ENCODE results near the gene PGPEP1. TPM values are rescaled to one million over a fixed set of nuclear protein-coding genes. Genes with fewer than 3 reads are reported as not detected.

Gene PGPEP1
- total and polyA plus RNA-seq, 10 of the 15 experiments (the other 5 are each of a cell fraction or from before 2014, with no cell fraction given) = 13.8 to 39.4 (median 17.0) TPM

DNA sequence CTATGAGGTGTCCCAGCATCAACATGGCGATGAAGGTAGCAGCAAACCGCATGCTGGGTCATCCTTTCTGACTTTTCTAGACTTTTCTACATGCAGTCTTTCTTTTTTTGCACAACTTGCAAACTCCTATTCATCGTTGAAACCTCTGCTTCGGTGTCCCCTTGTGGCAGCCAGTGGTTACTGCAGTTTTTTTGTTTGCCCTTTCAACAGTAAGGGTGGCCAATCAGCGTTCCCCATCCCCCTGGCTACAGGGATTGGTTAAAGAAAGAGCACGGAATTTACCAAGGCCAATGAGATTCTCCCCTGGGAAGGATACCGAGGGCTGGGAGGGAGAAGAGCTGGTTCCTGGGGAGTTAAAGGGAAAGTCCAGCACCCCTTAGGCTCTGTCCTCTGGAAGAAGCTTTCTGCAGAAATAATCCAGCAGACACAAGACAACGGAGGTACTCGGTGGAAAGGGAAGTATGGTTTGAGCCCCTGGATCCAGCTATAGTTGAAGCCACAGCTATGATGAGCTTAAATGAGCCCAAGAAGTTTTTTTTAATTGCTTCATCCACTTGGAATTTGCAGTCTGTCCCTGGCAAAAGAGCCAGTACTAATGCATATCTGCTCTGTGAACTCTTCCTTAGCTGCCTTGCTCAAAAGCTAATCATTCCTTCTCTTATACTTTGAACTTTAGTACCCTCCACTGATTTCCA, 11.9 kb upstream of the PGPEP1 start (continued):
- TF ChIP-seq, protein P1, sequence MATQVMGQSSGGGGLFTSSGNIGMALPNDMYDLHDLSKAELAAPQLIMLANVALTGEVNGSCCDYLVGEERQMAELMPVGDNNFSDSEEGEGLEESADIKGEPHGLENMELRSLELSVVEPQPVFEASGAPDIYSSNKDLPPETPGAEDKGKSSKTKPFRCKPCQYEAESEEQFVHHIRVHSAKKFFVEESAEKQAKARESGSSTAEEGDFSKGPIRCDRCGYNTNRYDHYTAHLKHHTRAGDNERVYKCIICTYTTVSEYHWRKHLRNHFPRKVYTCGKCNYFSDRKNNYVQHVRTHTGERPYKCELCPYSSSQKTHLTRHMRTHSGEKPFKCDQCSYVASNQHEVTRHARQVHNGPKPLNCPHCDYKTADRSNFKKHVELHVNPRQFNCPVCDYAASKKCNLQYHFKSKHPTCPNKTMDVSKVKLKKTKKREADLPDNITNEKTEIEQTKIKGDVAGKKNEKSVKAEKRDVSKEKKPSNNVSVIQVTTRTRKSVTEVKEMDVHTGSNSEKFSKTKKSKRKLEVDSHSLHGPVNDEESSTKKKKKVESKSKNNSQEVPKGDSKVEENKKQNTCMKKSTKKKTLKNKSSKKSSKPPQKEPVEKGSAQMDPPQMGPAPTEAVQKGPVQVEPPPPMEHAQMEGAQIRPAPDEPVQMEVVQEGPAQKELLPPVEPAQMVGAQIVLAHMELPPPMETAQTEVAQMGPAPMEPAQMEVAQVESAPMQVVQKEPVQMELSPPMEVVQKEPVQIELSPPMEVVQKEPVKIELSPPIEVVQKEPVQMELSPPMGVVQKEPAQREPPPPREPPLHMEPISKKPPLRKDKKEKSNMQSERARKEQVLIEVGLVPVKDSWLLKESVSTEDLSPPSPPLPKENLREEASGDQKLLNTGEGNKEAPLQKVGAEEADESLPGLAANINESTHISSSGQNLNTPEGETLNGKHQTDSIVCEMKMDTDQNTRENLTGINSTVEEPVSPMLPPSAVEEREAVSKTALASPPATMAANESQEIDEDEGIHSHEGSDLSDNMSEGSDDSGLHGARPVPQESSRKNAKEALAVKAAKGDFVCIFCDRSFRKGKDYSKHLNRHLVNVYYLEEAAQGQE (IDR thresholded peaks at IDR 0.05; ENCODE audit: low read depth, low read length) = no peak
- peak; percentile 22; the same call in 1 of the 2 replicates for TF ChIP-seq HCFC1 (IDR thresholded peaks at IDR 0.05; ENCODE audit: low read length)
- no peak for TF ChIP-seq NR2F1 (conservative IDR thresholded peaks at IDR 0.05)
- TF ChIP-seq, protein P2, sequence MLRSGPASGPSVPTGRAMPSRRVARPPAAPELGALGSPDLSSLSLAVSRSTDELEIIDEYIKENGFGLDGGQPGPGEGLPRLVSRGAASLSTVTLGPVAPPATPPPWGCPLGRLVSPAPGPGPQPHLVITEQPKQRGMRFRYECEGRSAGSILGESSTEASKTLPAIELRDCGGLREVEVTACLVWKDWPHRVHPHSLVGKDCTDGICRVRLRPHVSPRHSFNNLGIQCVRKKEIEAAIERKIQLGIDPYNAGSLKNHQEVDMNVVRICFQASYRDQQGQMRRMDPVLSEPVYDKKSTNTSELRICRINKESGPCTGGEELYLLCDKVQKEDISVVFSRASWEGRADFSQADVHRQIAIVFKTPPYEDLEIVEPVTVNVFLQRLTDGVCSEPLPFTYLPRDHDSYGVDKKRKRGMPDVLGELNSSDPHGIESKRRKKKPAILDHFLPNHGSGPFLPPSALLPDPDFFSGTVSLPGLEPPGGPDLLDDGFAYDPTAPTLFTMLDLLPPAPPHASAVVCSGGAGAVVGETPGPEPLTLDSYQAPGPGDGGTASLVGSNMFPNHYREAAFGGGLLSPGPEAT (IDR thresholded peaks at IDR 0.05; ENCODE audit: low read depth) = peak; percentile 76
- TF ChIP-seq TCF7 (IDR thresholded peaks at IDR 0.05; ENCODE audit: borderline replicate concordance) = no peak
- peak; percentile 71; the same call in 1 of the 2 replicates for TF ChIP-seq YY1 (IDR thresholded peaks at IDR 0.05; ENCODE audit: low read depth, low read length)
- no peak for TF ChIP-seq HDGF (IDR thresholded peaks at IDR 0.05)
